ENCODE data around the gene TACC2. TPM values are rescaled to one million over a fixed set of nuclear protein-coding genes. Genes with fewer than 3 reads are reported as not detected.
"Not testable (repeated sequence)": the region's sequence is repeated elsewhere in the genome, so short reads cannot be mapped to it uniquely, and the experiment has no call there.

The TACC2 gene
- total RNA-seq, 4 donors from 2014 or later, result 206 to 606 (median 261) TPM

DNA sequence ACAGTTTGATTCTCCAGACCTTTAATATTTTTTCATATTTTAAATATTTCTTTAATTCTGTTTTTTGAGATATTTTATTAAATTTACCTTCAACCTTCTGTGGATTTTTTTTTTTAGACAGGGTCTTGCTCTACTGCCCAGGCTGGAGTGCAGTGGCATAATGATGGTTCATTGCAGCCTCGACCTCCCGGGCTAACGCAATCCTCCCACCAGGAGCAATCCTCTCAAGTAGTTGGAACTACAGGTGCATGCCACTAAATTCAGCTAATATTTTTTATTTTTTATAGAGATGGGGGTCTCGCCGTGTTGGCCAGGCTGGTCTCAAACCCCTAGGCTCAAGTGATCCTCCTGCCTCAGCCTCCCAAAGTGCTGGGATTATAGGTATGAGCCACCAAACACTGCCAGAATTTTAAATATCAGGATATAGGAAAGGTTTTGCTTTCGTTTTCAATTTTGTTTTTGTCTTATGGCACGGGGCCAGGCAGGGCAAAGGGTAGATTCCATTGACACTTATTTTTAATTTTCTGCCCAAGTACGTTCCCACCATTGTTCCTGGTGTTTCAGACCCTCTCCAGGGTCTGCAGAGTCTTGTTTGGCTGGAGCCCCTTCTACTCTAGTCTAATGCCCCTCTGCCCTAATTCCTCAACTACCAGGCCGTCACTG is 1.2 kb downstream of the TACC2 start:
- DNase-seq (ENCODE audit: low spot score in 2 of 2), result no peak
- no peaks in the 10 kb centered on the region for H3K9me3 ChIP-seq
- TF ChIP-seq, protein P1, sequence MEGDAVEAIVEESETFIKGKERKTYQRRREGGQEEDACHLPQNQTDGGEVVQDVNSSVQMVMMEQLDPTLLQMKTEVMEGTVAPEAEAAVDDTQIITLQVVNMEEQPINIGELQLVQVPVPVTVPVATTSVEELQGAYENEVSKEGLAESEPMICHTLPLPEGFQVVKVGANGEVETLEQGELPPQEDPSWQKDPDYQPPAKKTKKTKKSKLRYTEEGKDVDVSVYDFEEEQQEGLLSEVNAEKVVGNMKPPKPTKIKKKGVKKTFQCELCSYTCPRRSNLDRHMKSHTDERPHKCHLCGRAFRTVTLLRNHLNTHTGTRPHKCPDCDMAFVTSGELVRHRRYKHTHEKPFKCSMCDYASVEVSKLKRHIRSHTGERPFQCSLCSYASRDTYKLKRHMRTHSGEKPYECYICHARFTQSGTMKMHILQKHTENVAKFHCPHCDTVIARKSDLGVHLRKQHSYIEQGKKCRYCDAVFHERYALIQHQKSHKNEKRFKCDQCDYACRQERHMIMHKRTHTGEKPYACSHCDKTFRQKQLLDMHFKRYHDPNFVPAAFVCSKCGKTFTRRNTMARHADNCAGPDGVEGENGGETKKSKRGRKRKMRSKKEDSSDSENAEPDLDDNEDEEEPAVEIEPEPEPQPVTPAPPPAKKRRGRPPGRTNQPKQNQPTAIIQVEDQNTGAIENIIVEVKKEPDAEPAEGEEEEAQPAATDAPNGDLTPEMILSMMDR (IDR thresholded peaks at IDR 0.05), result no peak
- no peak for TF ChIP-seq EP300 (IDR thresholded peaks at IDR 0.05)
- TF ChIP-seq POLR2A (IDR thresholded peaks at IDR 0.05), result no peak
- no peak for TF ChIP-seq POLR2AphosphoS5 (IDR thresholded peaks at IDR 0.05)
- no peak overlapping the region for H3K4me3 ChIP-seq
- 74% methylated on average over 9 of the region's 9 CpGs for WGBS
- H3K27ac ChIP-seq, result no peak overlapping the region
- no peaks in the 10 kb centered on the region for H3K27me3 ChIP-seq
- H3K4me1 ChIP-seq, result peaks cover 18% of the 10 kb centered on the region
- no peaks in the 10 kb centered on the region for H3K36me3 ChIP-seq

DNA sequence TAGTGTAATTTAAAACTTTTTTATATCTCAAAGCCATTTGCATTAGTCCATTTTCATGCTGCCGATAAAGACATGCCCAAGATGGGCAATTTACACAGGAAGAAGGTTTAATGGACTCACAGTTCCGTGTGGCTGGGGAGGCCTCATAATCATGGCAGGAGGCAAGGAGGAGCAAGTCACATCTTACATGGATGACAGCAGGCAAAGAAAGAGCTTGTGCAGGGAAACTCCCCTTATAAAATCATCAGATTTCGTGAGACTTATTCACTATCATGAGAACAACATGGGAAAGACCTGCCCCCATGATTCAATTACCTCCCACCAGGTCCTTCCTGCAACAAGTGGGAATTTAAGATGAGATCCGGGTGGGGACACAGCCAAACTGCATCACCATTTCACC is 2.8 kb downstream of the TACC2 start:
- not testable (repeated sequence) for H3K27ac ChIP-seq; DNase-seq (ENCODE audit: low spot score in 2 of 2); H3K4me3 ChIP-seq; H3K36me3 ChIP-seq; H3K9me3 ChIP-seq; H3K27me3 ChIP-seq
- 90% methylated on average over 4 of the region's 4 CpGs for WGBS
- peaks cover 31% of the 10 kb centered on the region for H3K4me1 ChIP-seq

DNA sequence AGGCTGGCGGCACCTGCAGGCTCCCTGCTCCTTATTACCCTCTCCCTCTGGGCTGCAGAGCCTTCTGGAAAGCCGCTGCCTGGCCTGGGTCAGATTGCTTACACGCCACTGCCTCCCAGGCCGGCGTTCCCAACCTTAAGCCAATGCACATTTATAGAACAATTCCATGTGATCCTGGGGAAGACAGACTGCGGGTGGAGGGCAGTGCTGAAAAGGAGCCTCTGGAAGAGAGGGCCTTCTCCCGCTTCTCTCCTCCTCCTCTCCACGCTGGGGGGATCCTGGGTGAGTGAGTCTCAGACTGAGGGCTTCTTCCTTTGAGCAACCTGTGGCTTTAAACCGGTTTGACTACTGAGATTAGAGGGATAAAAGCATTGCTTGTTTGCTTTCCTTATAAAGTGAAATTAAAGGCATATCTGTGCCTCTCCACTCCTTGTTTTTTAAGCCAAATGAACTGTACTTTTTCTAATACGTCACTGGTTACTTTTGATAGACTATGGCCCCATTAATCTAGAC is 5.5 kb downstream of the TACC2 start:
- H3K4me3 ChIP-seq, result peak overlapping the region; percentile 11
- peak overlapping the region; percentile 84 for H3K27ac ChIP-seq
- 25% methylated on average over 10 of the region's 10 CpGs for WGBS
- no peaks in the 10 kb centered on the region for H3K36me3 ChIP-seq
- H3K9me3 ChIP-seq, result no peaks in the 10 kb centered on the region
- H3K4me1 ChIP-seq, result peaks cover 33% of the 10 kb centered on the region
- no peaks in the 10 kb centered on the region for H3K27me3 ChIP-seq
- TF ChIP-seq POLR2A (IDR thresholded peaks at IDR 0.05) (no peak), EP300 (IDR thresholded peaks at IDR 0.05) (no peak), POLR2AphosphoS5 (IDR thresholded peaks at IDR 0.05) (no peak)
- TF ChIP-seq, protein P1 (IDR thresholded peaks at IDR 0.05), result no peak
- no peak for DNase-seq (ENCODE audit: low spot score in 2 of 2)

DNA sequence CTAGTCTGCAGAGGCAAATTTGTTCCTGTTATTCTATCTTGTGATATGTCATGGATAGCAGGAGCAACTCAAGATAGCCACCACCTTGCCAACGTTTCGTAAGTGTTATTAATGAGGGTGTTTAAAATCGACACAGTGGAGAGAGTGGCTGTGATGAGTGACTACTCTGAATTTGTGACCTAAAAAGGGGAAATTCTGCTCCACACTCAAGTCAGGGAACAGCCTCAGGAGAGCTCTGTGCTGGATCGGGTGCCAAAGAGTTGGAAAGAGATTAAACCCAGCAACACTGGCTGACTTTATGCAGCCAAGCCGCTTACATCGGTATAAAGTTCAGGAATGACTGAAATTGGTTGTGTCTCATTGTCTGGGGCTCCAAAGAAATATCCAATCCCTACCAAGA is 9.5 kb downstream of the TACC2 start:
- WGBS, result 47% methylated on average over 6 of the region's 6 CpGs
- H3K27ac ChIP-seq, result peak overlapping the region; percentile 44
- H3K4me1 ChIP-seq, result peaks cover 31% of the 10 kb centered on the region
- H3K36me3 ChIP-seq, result no peaks in the 10 kb centered on the region
- no peaks in the 10 kb centered on the region for H3K9me3 ChIP-seq
- H3K4me3 ChIP-seq, result no peak overlapping the region
- H3K27me3 ChIP-seq, result no peaks in the 10 kb centered on the region
- TF ChIP-seq POLR2A (IDR thresholded peaks at IDR 0.05), result no peak
- no peak for TF ChIP-seq EP300 (IDR thresholded peaks at IDR 0.05)
- no peak for TF ChIP-seq POLR2AphosphoS5 (IDR thresholded peaks at IDR 0.05)
- TF ChIP-seq, protein P1 (IDR thresholded peaks at IDR 0.05), result no peak
- no peak for DNase-seq (ENCODE audit: low spot score in 2 of 2)

DNA sequence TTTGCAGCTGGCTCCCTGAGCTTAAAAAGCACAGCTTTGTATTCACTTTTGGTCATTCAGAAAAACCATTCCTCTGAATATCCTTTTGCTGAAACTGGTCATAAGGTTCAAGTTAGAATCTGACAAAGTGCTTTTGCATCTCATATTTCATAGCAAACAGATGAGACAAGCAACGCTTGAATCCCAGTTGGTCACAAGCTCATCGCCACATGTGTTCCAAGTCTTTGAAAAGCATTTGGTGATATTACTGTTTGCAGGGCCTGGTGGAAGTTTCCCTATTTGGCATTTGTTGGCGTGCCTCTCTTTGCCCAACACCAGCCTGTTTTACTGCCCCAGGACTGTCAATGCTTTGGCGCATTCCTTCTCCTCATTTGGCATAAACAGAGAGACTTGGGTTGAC is 10.3 kb downstream of the TACC2 start:
- Histone ChIP-seq H3K36me3 (no peaks in the 10 kb centered on the region), H3K4me3 (no peak overlapping the region), H3K4me1 (peaks cover 22% of the 10 kb centered on the region), H3K27ac (no peak overlapping the region), H3K9me3 (no peaks in the 10 kb centered on the region), H3K27me3 (no peaks in the 10 kb centered on the region)
- DNase-seq (ENCODE audit: low spot score in 2 of 2), result no peak
- TF ChIP-seq POLR2AphosphoS5 (IDR thresholded peaks at IDR 0.05), result no peak
- 79% methylated on average over 4 of the region's 4 CpGs for WGBS

DNA sequence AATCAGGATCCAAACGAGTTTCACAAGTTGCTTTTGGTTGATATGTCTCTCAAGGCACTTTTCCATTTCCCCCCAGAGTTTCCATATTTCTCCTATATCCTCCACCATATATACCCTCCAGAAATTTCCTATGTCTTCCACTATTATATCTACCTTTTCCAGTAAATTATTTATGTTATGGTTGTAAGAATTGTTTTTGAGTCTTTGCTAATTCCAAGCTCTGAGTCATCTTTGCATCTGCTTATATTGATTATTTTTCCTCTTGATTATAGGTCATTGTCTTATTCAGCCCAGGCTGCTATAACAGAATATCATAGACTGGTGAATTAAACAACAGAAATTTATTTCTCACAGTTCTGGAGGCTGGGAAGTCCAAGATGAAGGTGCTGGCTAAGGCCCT is 12.7 kb downstream of the TACC2 start:
- TF ChIP-seq EP300 (IDR thresholded peaks at IDR 0.05) (no peak), POLR2AphosphoS5 (IDR thresholded peaks at IDR 0.05) (no peak), POLR2A (IDR thresholded peaks at IDR 0.05) (no peak)
- TF ChIP-seq, protein P1 (IDR thresholded peaks at IDR 0.05), result no peak
- Histone ChIP-seq H3K27me3 (no peaks in the 10 kb centered on the region), H3K4me3 (no peak overlapping the region), H3K27ac (no peak overlapping the region), H3K9me3 (no peaks in the 10 kb centered on the region), H3K4me1 (peaks cover 2% of the 10 kb centered on the region), H3K36me3 (no peaks in the 10 kb centered on the region)
- no peak for DNase-seq (ENCODE audit: low spot score in 2 of 2)
- 75% methylated on average over 1 of the region's 1 CpG for WGBS

All from suprapubic skin (tissue), 4 donors.